Heart left ventricle (tissue), 13 donors: ENCODE measurements around the gene ANGPTL3.

Experiments used
- CTCF ChIP-seq, 12 donors: fragments of 200-600 bp; sonication (generic) in 4 of 12; IDR thresholded peaks; one replicate each; pipeline versions ENCODE4 v1.5.0 to v1.8.0; 2018 to 2022; ENCODE audit warnings: antibody characterized with exemption in 12 of 12, mild to moderate bottlenecking in 5 of 12
- POLR2A ChIP-seq, 2 donors: fragments of 450-650 bp; IDR thresholded peaks; one replicate each; pipeline ENCODE4 v1.6.1; 2017; ENCODE audit warnings: antibody characterized with exemption in 2 of 2, mild to moderate bottlenecking in 2 of 2, moderate library complexity in 2 of 2
- donor health status: ischemic (EF 13 %, LVEDD 7.1; RV severe dilation, severe dysfunction).
- donor health status: DM: no; HTN: yes; CAD: no.
- donor health status: DM: no; HTN: no; CAD: no.
- donor health status: ischemic (EF 25% LVEDD 6.9; RV normal size, moderate dysfunction).
- donor health status: ischemic (EF 25% LVEDD 5.7; RV mildly dilated, moderate dysfunction).
- donor health status: ischemic (EF 35%, LVEDD 5.7; RV mildly dilated, moderate dysfunction).
- donor health status: nonischemic (EF 11% LVEDD 7.7; RV severe dilation, severe dysfunction).
- donor health status: DM: yes; HTN: yes; CAD: no.
- donor health status: PGD.
- donor health status: ischemic (EF 29% LVEDD 5.4; RV normal size, mild dysfunction).
- donor health status: nonischemic (EF 23%, LVEDD 6.1; RV moderate dilation, normal function).

- TF ChIP-seq CTCF (IDR thresholded peaks at IDR 0.05) (no peak), POLR2A (IDR thresholded peaks at IDR 0.05) (no peak)
Measured at GRCh38 chr1:62652387-62652786, 55.1 kb downstream of the ANGPTL3 start.
